Left lung (tissue), 10 donors: ENCODE data around the gene FARP1. TPM values are rescaled to one million over a fixed set of nuclear protein-coding genes. Genes with fewer than 3 reads are reported as not detected.
"Not testable (repeated sequence)": the region's sequence is repeated elsewhere in the genome, so short reads cannot be mapped to it uniquely, and the experiment has no call there.

Experiments
- ATAC-seq: fragments of 200-7000 bp; cut with Tn5 transposase; one replicate; pipeline ENCODE4 v1.9.1; 2020; ENCODE audit warnings: moderate library complexity
- DNase-seq, 4 donors: peaks; one replicate each; pipeline ENCODE4 v3.0.0-alpha.2; 2013 to 2020
- H3K27ac ChIP-seq, 2 donors: fragments of 200-600 bp; sonication (generic) in 1 of 2; one replicate each; pipeline versions ENCODE4 v1.5.0 to v1.8.0; 2020 to 2021
- H3K27me3 ChIP-seq, 2 donors: fragments of 200-600 bp; sonication (generic) in 1 of 2; one replicate each; pipeline versions ENCODE4 v1.5.0 to v1.8.0; 2020 to 2021
- H3K36me3 ChIP-seq, 2 donors: fragments of 200-600 bp; sonication (generic) in 1 of 2; one replicate each; pipeline versions ENCODE4 v1.5.0 to v1.8.0; 2020 to 2021
- H3K4me1 ChIP-seq, 2 donors: fragments of 200-600 bp; one replicate each; pipeline ENCODE4 v1.8.0; 2021
- H3K4me3 ChIP-seq, 2 donors: fragments of 200-600 bp; sonication (generic) in 1 of 2; one replicate each; pipeline versions ENCODE4 v1.5.0 to v1.8.0; 2020 to 2021; ENCODE audit warnings: mild to moderate bottlenecking in 1 of 2
- H3K9me3 ChIP-seq, 2 donors: fragments of 200-600 bp; sonication (generic) in 1 of 2; one replicate each; pipeline versions ENCODE4 v1.5.0 to v1.8.0; 2020 to 2021
- CTCF ChIP-seq, 2 donors: fragments of 200-600 bp; sonication (generic) in 1 of 2; IDR thresholded peaks; one replicate each; pipeline versions ENCODE4 v1.5.0 to v1.8.0; 2021; ENCODE audit warnings: antibody characterized with exemption in 2 of 2
- intact Hi-C, 2 donors: fragments of 100-400 bp; cut with DNase I; formaldehyde crosslinking; loops; one replicate each; pipeline versions ENCODE4 v1.11.2 to v1.14.2; 2022
- polyA plus RNA-seq, 6 donors: library from polyadenylated mRNA; unstranded; fragments of 120-200 nt; gene quantifications; one replicate each; pipeline ENCODE4 v1.2.1, GENCODE V29; 2013; ENCODE audit not compliant: insufficient read length in 6 of 6
- total RNA-seq, 2 donors: library from RNA; stranded (reverse); fragmentation: NEBNext Ultra II Directional; extraction: Animal tissue kit (Norgen Biotek cat#: 25700); gene quantifications; one replicate each; pipeline ENCODE4 v1.2.1, GENCODE V29; 2021
- donor health status: DM: no; HTN: yes; CAD: no.
- donor health status: DM: no; HTN: no; CAD: no.

Gene FARP1
- total and polyA plus RNA-seq, 8 donors = 78.9 to 142 (median 132) TPM

GRCh38 chr13:98223741-98224140 lies 80.8 kb downstream of the FARP1 start:
- Histone ChIP-seq H3K4me1 (peaks cover 6 to 16% of the 10 kb centered on the region in 2 donors), H3K36me3 (no peaks in the 10 kb centered on the region), H3K27ac (no peak overlapping the region), H3K4me3 (no peak overlapping the region), H3K27me3 (no peaks in the 10 kb centered on the region), H3K9me3 (no peaks in the 10 kb centered on the region)
- no peak for TF ChIP-seq CTCF (IDR thresholded peaks at IDR 0.05)
- ATAC-seq = no peak
- intact Hi-C loops = no loop called here
- no peak for DNase-seq

- Histone ChIP-seq H3K27me3 (no peaks in the 10 kb centered on the region), H3K4me3 (no peak overlapping the region), H3K36me3 (no peaks in the 10 kb centered on the region), H3K9me3 (no peaks in the 10 kb centered on the region), H3K4me1 (peaks cover 6 to 16% of the 10 kb centered on the region in 2 donors), H3K27ac (no peak overlapping the region)
- DNase-seq (no peak), ATAC-seq (no peak)
- TF ChIP-seq CTCF (IDR thresholded peaks at IDR 0.05) = no peak
- intact Hi-C loops = no loop called here
Measured at GRCh38 chr13:98224557-98224956, 81.7 kb downstream of the FARP1 start.

GRCh38 chr13:98225036-98225940 lies 82.4 kb downstream of the FARP1 start:
- no peak for ATAC-seq
- no peak for DNase-seq
- Histone ChIP-seq H3K4me1 (peaks cover 6 to 16% of the 10 kb centered on the region in 2 donors), H3K9me3 (no peaks in the 10 kb centered on the region), H3K27ac (no peak overlapping the region), H3K4me3 (no peak overlapping the region), H3K27me3 (no peaks in the 10 kb centered on the region), H3K36me3 (no peaks in the 10 kb centered on the region)
- intact Hi-C loops = no loop called here
- TF ChIP-seq CTCF (IDR thresholded peaks at IDR 0.05) = no peak

GRCh38 chr13:98226496-98226895 lies 83.6 kb downstream of the FARP1 start:
- DNase-seq (no peak), ATAC-seq (no peak)
- intact Hi-C loops = no loop called here
- Histone ChIP-seq H3K27ac (no peak overlapping the region), H3K4me1 (peaks cover 6 to 10% of the 10 kb centered on the region in 2 donors), H3K9me3 (no peaks in the 10 kb centered on the region), H3K36me3 (no peaks in the 10 kb centered on the region), H3K4me3 (no peak overlapping the region), H3K27me3 (no peaks in the 10 kb centered on the region)
- no peak for TF ChIP-seq CTCF (IDR thresholded peaks at IDR 0.05)

- H3K9me3 ChIP-seq = no peaks in the 10 kb centered on the region
- H3K36me3 ChIP-seq = no peaks in the 10 kb centered on the region
- no peak for TF ChIP-seq CTCF (IDR thresholded peaks at IDR 0.05)
- intact Hi-C loops = no loop called here
- H3K27ac ChIP-seq = no peak overlapping the region
- DNase-seq = no peak
- no peak overlapping the region for H3K4me3 ChIP-seq
- H3K4me1 ChIP-seq = no peaks in the 10 kb centered on the region
- no peaks in the 10 kb centered on the region for H3K27me3 ChIP-seq
- ATAC-seq = no peak
Measured at GRCh38 chr13:98228661-98229341, 85.9 kb downstream of the FARP1 start.

- DNase-seq, H3K9me3 ChIP-seq, intact Hi-C loops, H3K27me3 ChIP-seq, ATAC-seq, H3K4me1 ChIP-seq, H3K36me3 ChIP-seq, H3K4me3 ChIP-seq, H3K27ac ChIP-seq: not testable (repeated sequence)
Measured at GRCh38 chr13:98230762-98231161, 87.9 kb downstream of the FARP1 start.
